ENCODE data around the gene PIMREG.

The PIMREG gene

DNA sequence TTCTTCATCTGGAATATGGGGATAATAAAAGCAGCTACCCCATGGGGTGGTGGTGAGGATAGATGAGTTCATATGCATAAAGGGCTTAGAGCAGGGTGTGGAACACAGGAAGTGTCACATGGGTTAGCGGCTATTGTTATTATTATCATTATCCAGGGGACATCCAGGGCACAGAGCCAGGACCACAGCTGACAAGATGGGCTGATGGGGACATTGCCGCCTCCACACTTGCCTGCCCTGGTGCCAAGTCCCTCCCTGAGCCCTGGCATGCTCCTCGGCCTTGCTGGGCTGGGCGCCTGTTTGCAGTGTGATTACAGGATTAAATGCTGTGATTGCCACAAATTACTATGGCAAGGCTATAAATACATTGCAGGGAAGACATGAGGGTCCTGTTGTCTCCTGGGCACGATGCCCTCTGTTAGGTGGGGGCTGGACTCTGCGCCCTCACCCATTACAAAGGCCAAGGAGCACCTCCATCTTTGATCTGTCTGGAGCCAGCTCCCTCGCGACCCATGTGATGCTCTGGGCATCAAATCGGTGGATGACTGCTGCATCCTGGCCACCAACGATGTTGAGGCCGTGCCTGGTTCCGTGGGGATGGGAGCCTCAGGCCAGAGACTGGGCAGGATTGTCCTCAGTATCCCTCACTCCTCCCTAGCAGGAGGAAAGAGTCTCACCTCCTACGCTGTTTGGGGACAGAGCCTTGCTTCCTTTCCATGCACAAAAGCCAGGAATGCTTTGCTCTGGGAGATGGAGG lies 43.2 kb downstream of the PIMREG start:
- TF ChIP-seq, protein P1, sequence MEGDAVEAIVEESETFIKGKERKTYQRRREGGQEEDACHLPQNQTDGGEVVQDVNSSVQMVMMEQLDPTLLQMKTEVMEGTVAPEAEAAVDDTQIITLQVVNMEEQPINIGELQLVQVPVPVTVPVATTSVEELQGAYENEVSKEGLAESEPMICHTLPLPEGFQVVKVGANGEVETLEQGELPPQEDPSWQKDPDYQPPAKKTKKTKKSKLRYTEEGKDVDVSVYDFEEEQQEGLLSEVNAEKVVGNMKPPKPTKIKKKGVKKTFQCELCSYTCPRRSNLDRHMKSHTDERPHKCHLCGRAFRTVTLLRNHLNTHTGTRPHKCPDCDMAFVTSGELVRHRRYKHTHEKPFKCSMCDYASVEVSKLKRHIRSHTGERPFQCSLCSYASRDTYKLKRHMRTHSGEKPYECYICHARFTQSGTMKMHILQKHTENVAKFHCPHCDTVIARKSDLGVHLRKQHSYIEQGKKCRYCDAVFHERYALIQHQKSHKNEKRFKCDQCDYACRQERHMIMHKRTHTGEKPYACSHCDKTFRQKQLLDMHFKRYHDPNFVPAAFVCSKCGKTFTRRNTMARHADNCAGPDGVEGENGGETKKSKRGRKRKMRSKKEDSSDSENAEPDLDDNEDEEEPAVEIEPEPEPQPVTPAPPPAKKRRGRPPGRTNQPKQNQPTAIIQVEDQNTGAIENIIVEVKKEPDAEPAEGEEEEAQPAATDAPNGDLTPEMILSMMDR (IDR thresholded peaks at IDR 0.05; ENCODE audit: borderline replicate concordance, insufficient read depth, low read depth, low read length), result no peak
- H3K4me3 ChIP-seq (ENCODE audit: low read depth, low read length), result no peak overlapping the region

DNA sequence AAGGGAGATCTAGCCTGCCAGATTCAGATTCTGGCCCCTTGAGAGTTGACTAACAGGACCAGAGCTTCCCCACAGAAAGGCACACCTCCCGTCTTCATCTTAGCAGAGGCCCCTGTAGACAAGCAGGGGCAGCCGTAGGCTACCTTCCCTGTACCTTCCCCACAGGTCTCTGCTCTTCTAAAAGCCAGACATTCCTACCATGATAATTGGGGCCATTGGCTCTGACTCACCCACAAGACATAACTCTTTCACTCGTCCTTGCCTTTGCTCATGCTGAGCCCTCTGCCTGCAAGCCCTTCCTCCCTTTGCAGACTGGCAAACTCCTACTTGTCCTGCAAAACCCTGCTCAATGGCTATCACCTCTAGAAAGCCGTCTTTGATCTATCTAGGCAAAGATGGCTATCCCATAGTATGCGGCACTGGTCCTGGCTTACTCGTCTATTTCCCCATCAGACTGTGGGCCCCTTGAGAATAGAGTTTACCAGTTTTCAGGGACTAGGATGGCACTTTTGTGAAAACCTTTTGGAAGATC lies 43.8 kb downstream of the PIMREG start:
- no peak overlapping the region for H3K4me3 ChIP-seq (ENCODE audit: low read depth, low read length)
- TF ChIP-seq, protein P1 (IDR thresholded peaks at IDR 0.05; ENCODE audit: borderline replicate concordance, insufficient read depth, low read depth, low read length), result no peak

DNA sequence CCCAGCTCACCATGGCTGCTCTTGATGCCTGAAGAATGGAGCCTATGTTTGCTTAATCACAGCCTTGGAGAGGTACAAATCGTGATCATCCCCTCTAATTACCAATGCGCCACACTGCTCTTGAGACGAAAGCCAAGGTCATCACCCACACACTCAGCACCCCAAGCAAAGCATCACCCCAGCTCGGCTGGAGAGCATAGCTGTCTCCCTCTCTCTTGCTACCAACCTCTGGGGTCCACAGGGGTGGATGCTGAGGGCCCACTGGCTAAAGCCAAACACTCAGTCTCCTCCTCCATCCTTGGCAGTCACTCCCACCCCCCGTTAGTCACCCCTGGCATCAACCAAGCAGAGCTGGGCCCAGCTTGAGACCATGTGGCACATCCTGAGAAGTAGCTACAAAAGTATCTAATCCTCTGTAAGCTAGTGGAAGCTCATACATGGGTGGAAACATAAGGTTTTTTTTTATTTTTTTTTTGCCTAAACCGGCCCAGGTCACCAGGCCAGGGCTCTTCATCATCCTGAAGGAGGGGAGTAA lies 44.8 kb downstream of the PIMREG start:
- TF ChIP-seq, protein P1 (IDR thresholded peaks at IDR 0.05; ENCODE audit: borderline replicate concordance, insufficient read depth, low read depth, low read length), result no peak
- H3K4me3 ChIP-seq (ENCODE audit: low read depth, low read length), result no peak overlapping the region

DNA sequence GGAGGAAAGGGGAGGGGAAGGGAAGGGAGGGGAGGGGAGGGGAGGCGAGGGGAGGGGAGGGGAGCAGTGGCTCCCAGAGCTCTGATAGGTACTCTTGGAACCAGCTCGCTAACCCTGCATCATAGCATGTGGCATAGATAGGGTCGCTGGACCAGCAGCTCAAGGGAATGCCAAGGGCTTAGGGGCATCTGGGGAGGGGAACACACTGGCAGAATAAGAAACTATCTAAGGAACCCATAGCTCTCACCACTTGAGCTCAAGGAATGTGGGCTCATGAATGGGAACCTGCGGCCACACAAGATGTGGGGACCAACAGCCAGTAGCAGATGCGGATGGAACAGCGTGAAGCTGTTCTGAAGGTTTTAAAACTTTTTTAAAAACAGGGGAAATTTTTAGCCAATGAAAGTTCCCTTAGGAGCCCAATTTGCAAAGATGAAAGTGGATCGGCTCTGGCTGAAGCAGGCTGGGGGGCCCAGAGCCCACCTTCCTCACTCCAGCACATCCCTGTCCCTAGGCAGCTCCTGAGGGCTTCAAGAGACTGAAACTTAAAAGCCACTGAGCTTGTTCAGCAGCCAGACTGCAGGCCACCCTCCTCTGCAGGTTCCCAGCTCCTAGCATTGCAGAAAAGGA lies 46.9 kb downstream of the PIMREG start:
- TF ChIP-seq, protein P1 (IDR thresholded peaks at IDR 0.05; ENCODE audit: borderline replicate concordance, insufficient read depth, low read depth, low read length), result no peak
- H3K4me3 ChIP-seq (ENCODE audit: low read depth, low read length), result no peak overlapping the region

DNA sequence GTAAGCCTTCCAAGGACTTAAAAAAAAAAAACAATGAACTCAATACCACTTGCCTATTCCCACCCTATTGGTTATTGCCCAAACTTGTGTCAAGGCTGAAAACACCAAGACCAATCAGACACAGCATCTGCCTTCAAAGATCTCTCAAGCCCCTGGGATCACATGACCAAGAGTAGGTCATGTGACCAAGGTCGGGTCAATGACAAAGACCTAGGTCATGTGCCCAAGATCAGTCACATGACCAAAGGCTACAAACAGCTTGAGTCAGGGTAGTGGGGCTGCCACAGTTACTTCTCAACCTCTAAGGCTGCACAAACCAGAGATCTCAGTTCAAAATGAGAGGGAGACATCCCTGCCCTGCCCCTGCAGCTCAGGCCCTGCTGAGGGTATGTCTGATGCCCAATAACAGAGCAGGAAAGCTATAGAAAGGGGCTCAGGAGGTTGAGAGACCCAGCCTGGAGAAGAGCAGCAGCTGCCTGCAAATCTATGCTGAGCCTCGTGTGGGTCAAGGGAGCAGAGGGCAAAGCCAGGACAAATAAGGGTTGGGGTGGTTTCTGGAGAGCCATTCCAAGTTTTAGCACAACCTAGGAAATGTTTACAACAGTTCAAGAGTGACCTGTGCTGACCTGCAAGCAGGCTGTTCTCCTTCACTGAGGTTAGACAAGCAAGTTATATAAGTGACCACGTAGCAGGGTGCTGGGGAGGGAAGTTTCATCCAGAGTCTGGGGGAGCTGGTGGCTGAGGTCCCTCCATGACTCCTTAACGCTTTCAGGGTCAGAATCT lies 48.8 kb downstream of the PIMREG start:
- TF ChIP-seq, protein P1 (IDR thresholded peaks at IDR 0.05; ENCODE audit: borderline replicate concordance, insufficient read depth, low read depth, low read length), result no peak
- H3K4me3 ChIP-seq (ENCODE audit: low read depth, low read length), result no peak overlapping the region

DNA sequence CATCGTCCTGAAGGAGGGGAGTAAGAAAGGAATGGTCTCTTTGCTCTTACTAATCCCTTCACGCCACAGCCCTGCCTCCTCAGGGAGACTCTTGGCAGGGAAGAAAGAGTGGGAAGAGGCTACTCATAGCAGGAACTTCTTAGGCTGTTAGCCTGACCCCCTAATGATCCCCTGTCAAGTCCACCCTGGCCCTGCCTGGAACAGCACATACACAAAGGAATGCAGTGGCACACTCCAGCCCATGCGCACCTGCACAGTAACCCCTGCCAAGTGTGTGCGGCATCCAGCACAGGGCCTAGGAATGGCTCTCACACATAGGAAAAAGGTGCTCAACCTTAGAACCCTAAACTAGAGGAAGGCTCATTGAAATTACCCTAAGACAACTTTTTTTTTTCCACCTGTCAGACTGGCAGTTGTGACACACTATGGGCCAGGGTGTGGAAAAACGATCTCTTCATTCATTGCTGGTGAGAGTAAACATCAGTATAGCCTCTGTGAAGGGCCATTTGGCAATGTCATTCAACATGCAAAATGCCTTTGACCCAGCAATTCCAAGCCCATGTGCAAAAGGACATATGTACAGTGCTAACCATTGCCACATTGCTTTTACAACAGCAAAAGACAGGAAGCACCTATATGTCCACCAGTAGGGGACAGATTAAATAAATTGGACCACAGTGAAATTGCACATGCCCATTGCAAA lies 50.1 kb downstream of the PIMREG start:
- TF ChIP-seq, protein P1 (IDR thresholded peaks at IDR 0.05; ENCODE audit: borderline replicate concordance, insufficient read depth, low read depth, low read length), result no peak
- H3K4me3 ChIP-seq (ENCODE audit: low read depth, low read length), result no peak overlapping the region

All from GM12875 (cell line).